Measurements from ENCODE around the gene CLDN9.

The CLDN9 gene

DNA sequence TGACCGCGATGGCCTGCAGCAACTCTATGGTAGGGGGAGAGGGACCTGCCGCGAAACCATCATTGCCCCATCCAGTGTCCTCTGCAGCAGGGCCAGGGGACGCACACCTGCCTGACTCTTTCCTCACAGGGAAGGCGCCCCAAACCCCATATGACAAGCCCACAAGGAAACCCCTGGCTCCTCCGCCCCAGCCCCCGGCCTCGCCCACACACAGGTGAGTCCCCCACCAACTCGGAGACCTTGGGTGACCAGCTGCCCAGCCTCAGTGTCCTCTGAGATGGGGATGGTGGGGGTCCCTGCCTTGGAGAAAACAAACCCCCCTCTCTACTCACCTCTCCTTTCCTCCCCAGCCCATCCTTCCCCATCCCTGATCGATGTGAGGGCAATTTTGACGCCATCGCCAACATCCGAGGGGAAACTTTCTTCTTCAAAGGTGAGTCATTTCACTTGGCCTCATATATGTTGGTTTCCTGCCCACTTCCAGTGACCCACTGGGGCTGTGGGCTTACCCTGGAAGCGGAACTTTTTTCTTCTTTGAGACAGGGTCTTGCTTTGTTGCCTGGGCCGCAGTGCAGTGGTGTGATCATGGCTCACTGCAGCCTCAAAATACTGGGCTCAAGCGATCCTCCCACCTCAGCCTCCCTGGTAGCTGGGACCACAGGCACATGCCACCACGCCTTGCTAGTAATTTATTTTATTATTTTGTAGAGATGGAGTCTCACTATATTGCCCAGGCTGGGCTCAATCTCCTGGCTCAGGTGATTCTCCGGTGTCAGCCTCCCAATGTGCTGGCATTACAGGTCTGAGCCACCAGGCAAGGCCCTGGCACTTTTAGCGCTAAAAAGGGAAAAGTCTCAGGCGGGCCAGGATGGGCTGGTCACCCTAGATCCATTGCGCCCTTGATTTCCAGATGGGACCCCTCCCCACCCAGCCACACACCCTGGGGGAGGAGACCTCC, 44.7 kb downstream of the CLDN9 start:
- DNase-seq, result no peak

DNA sequence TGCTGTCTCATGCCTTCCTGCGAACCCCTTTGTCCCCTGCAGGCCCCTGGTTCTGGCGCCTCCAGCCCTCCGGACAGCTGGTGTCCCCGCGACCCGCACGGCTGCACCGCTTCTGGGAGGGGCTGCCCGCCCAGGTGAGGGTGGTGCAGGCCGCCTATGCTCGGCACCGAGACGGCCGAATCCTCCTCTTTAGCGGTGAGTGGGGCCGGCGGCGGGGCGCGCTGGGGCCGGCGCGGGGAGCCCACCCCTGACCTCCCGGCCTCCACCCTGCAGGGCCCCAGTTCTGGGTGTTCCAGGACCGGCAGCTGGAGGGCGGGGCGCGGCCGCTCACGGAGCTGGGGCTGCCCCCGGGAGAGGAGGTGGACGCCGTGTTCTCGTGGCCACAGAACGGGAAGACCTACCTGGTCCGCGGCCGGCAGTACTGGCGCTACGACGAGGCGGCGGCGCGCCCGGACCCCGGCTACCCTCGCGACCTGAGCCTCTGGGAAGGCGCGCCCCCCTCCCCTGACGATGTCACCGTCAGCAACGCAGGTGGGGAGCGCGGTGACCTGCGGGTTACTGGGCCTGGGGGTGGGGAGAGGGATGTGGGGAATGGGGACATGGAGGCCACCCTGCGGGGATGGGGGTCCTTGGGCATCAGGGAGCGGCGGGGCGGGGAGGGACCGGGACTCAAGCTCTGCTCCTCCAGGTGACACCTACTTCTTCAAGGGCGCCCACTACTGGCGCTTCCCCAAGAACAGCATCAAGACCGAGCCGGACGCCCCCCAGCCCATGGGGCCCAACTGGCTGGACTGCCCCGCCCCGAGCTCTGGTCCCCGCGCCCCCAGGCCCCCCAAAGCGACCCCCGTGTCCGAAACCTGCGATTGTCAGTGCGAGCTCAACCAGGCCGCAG, 45.7 kb downstream of the CLDN9 start:
- DNase-seq, result peak; percentile 10 to 18

DNA sequence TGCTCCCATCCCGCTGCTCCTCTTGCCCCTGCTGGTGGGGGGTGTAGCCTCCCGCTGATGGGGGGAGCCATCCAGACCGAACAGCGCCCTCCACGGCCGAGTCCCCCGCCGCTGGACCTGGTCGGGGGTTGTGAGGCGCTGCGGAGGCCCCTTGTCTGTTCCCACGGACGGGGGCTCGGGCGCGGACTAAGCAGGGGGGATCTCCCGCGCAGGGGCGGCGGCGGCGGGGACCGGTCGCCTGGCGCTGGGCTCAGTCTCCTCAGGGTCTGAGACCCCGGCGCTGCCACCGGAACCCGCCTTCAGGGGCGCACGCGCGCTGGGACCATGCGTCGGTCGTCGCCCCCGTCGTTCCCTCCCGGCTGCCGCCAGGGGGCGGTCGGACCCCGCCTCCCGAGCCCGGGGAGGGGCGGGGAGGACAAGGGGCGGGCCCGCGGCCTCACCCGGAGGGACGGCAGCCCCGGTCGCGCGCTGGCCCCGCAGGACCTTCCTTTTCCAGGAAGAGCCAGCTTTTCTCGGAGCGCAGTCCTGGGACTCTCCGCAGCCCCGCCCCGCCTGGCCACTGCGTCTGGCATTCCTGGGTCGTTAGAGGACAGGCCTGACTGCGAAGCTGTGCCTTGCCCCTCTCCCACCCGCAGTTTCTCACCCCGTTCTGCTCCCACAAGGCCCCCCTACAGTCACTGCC, 46.5 kb downstream of the CLDN9 start:
- peak; percentile 21 to 48 for DNase-seq

DNA sequence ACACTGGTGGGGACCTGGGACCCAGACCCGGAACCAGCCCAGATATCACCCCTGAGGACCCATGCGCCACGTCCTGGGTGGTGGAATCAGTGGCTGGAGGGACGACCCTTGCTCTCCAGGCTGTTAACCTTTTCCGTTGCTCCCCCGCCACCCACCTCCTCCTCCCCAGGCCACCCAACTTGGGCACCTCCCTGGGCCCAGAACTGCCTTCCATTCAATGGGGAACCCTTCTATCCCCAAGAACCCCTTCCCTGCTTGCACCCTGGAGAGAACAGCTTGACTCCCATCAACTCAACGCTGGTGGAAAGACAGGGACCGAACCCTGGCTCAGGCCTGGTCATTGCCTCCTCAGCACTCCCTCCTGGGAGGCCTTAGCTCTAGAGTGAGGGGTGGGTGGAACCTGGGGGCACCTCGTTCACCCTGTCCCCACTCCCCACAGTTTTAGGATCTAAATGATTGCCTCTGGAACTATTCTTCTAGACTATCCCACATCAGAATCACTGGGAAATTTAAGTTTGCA, 47.1 kb downstream of the CLDN9 start:
- DNase-seq, result no peak

DNA sequence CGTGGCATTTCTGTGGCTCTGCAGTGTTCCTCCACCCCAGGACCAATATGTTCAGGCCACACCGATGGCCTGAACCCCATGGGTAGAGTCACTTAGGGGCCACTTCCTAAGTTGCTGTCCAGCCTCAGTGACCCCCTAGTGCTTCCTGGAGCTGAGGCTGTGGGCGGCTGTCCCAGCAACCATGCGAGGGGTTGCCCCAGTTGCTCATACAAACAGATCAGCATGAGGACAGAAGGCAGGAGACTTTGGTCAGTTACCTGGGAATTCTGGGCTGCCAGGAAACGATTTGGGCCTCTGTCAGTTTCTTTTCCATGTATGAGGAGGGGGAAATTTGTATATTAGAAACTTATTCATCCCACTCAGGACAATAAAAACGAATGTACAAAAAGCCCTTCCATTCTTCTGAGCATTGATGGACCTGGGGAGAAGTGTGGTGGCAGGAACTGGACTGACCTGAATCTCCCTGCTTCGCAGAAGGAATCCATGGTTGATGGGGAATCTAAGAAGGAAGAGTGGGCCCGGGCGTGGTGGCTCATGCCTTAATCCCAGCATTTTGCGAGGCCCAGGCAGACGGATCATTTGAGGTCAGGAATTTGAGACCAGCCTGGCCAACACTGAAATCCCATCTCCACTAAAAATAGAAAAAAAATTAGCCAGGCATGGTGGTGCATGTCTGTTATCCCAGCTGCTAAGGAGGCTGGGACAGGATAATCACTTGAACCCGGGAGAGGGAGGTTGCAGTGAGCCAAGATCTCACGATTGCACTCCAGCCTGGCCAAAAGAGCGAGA, 47.8 kb downstream of the CLDN9 start:
- no peak for DNase-seq

DNA sequence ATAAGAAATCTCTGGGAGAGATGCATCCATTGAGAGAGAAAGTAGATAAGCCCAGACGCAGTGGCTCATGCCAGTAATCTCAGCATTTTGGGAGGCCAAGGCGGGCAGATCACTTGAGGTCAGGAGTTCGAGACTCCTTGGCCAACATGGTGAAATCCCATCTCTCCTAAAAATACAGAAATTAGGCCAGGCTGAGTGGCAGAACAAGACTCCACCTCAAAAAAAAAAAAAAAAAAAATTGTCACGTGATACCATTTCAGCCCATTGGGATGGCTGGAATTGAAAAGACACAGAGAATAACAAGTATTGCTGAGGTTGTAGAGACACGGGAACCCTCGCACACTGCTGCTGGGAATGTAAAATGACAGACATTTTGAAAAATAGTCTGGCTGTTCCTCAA, 49.8 kb downstream of the CLDN9 start:
- DNase-seq, result no peak

DNA sequence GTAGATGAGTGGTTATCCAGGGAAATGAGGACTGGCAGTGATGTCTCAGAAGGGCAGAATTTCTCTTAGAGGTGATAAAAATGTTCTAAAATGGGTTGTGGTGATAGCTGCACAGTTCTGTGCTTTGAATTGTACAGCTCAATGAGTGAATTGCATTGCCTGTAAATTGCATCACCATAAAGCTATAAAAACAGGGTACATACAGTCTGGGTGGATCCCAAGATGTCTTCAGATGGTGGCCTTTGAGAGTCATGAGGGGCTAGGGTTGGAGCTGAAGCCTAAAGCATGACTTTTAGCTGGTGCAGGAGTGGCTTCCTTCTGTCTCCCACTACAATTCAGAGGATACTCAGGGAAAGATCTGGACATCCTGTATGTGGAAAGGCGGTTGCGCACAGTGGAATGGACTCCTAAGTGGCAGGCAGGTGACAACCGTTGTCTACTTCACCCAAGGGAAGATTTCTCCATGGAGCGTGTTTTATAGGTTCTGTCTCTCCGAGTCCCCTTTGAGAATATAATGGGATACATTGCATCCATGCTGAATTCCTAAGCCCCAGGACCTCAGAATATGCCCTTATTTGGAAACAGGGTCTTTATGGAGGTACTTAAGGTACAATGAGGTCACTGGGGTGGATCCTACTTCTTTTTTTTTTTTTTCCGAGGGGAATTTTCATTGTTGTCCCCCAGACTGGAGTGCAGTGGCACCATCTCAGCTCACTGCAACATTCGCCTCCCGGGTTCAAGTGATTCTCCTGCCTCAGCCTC, 51.1 kb downstream of the CLDN9 start:
- no peak for DNase-seq

Data from Kasumi-1 (cell line).